Measurements from ENCODE around the gene HOMER2.
"Not testable (repeated sequence)": the region's sequence is repeated elsewhere in the genome, so short reads cannot be mapped to it uniquely, and the experiment has no call there.

- TF ChIP-seq ZNF234 (CRISPR knock-in tag; conservative IDR thresholded peaks at IDR 0.05); CTCF (CRISPR knock-in tag; IDR thresholded peaks at IDR 0.05); ZNF138 (CRISPR knock-in tag; IDR thresholded peaks at IDR 0.05; ENCODE audit: low read depth); ZNF816 (CRISPR knock-in tag; IDR thresholded peaks at IDR 0.05; ENCODE audit: borderline replicate concordance); RFX1 (IDR thresholded peaks at IDR 0.05); SIN3A (IDR thresholded peaks at IDR 0.05; ENCODE audit: borderline replicate concordance, low read depth, low read length); BRD4 (CRISPR knock-in tag; IDR thresholded peaks at IDR 0.05); MYNN (CRISPR knock-in tag; IDR thresholded peaks at IDR 0.05; ENCODE audit: low read depth); POLR2A (IDR thresholded peaks at IDR 0.05; ENCODE audit: insufficient read depth in 1 of 2, low read depth in 2 of 2, low read length in 2 of 2); CREB1 (IDR thresholded peaks at IDR 0.05); CREB1 (CRISPR knock-in tag; IDR thresholded peaks at IDR 0.05); EZH2 (conservative IDR thresholded peaks at IDR 0.05; ENCODE audit: low read depth, low read length); FOXK2 (IDR thresholded peaks at IDR 0.05): not testable (repeated sequence)
These were observed 12.8 kb downstream of the HOMER2 start for GRCh38 chr15:82939678-82940077.
